ENCODE data around the gene CRACR2B.

Gene CRACR2B

DNA sequence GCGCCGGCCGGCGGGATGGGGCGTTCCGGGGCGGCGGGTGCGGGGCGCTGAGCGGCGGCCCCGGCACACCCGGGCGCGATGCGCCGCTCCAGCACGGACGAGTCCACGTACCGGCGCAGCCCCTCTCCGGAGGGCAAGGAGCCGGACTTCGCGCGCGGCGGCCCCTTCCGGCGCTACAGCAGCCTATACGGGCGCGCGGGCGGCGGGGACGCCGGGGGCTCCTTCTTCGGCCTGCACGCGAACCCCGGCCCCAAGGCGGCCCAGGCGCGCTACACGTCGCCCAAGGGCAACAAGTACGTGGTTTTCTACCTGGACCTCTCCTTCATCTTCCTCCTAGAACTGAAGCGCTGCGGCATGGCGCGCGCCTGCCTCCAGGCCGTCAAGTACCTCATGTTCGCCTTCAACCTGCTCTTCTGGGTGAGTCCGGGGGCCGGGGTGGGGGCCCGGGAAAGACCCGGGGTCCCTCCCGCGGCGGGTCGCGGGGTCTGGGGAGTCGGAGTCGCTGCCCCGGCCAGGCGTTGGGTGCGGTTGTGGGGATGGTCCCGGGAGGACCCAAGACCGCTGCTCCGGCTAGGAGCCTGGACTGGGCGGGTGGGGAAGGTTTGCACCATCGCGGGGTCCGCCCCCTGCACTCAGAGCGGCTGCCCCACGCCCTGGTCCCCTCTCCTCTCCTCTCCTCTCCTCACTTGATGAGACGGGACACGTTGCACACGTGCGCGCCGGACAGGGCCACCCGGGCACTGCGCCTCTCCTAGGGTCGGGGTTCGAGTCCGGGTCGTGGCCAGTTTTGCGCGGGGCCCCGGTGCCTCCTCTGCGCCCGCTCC, 22.4 kb downstream of the CRACR2B start:
- H3K4me1 ChIP-seq (ENCODE audit: control insufficient read depth in 1 of 2, insufficient read depth in 1 of 2, low read depth in 1 of 2, low read length in 1 of 2), result peaks cover 13 to 15% of the 10 kb centered on the region in 2 experiments
- no peaks in the 10 kb centered on the region for H3K36me3 ChIP-seq
- TF ChIP-seq CTCF (IDR thresholded peaks at IDR 0.05), result no peak
- H3K27me3 ChIP-seq, result peaks cover 68% of the 10 kb centered on the region
- no peak overlapping the region for H3K27ac ChIP-seq
- no peaks in the 10 kb centered on the region for H3K9me3 ChIP-seq
- H3K4me3 ChIP-seq (ENCODE audit: low read depth in 1 of 2, low read length in 1 of 2), result peak overlapping the region; percentile 41 to 59

GRCh38 chr11:850775-851763, 23.4 kb downstream of the CRACR2B start:
- H3K27me3 ChIP-seq, result peaks cover 59% of the 10 kb centered on the region
- no peaks in the 10 kb centered on the region for H3K9me3 ChIP-seq
- TF ChIP-seq CTCF (IDR thresholded peaks at IDR 0.05), result no peak
- H3K4me3 ChIP-seq (ENCODE audit: low read depth in 1 of 2, low read length in 1 of 2), result no peak overlapping the region
- peaks cover 13 to 15% of the 10 kb centered on the region in 2 experiments for H3K4me1 ChIP-seq (ENCODE audit: control insufficient read depth in 1 of 2, insufficient read depth in 1 of 2, low read depth in 1 of 2, low read length in 1 of 2)
- no peaks in the 10 kb centered on the region for H3K36me3 ChIP-seq
- H3K27ac ChIP-seq, result no peak overlapping the region

DNA sequence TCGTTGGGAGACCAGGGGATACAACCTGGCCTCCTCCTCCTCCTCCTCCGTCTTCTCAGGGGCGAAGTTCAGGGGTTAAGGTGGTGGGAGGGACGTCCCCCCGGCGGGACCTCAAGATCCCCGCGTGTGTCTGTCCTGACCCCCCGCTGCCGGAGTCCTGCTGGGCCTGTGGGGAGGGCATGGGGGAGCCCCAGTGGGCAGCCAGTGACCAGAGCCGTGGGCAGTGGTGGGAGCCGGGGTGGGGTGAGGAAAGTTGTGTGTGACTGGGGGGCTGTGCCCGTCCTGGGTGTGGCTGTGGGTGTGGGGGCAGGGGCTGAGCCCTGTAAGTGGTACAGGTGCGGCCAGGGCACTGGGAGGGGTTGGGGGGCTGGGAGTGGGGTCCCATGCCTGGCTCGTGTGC, 25.0 kb downstream of the CRACR2B start:
- TF ChIP-seq CTCF (IDR thresholded peaks at IDR 0.05), result no peak
- Histone ChIP-seq H3K36me3 (no peaks in the 10 kb centered on the region), H3K4me3 (ENCODE audit: low read depth in 1 of 2, low read length in 1 of 2) (no peak overlapping the region)

DNA sequence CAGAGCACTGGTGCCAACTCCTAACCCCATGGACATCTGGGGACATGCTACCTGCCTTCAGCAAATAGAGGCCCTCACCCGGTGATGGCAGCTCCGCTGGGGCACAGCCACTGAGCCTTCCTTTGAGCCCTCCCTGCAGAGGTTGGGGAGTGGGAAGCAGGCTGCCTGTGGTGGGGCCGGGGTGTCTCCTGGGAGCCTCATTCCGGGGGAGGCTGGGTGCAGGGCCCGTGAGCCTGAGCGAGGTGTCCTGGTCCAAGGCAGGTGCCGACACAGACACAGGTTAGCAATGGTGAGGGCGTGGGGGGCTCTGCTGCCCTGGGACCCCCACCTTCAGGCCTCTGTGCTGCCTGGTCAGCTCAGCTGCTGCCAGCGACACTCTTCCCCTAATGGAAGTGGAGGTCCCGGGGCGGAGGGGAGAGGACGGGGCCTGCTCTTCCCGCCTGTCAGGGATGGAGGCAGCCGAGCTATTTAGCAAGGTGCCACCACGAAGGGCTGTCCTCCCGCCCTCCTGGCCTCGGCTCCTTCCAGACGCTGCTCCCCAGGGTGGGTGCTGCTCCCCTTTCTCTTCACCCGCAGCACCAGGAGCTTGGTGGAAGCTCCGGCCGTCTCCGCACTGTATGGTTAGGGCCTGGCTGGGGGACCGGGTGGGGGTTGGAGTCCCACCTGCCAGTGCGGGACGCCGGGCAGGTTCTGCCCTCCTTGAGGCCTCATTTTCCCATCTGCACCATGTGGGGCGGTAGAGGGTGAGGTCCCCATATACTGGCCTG, 26.1 kb downstream of the CRACR2B start:
- Histone ChIP-seq H3K9me3 (no peaks in the 10 kb centered on the region), H3K36me3 (no peaks in the 10 kb centered on the region), H3K4me1 (ENCODE audit: control insufficient read depth in 1 of 2, insufficient read depth in 1 of 2, low read depth in 1 of 2, low read length in 1 of 2) (peaks cover 5 to 6% of the 10 kb centered on the region in 2 experiments), H3K27me3 (peaks cover 31% of the 10 kb centered on the region), H3K4me3 (ENCODE audit: low read depth in 1 of 2, low read length in 1 of 2) (no peak overlapping the region), H3K27ac (no peak overlapping the region)
- no peak for TF ChIP-seq CTCF (IDR thresholded peaks at IDR 0.05)

More for the DNA sequence above, 25.0 kb downstream of the CRACR2B start:
- Histone ChIP-seq H3K4me1 (ENCODE audit: control insufficient read depth in 1 of 2, insufficient read depth in 1 of 2, low read depth in 1 of 2, low read length in 1 of 2) (peaks cover 13 to 15% of the 10 kb centered on the region in 2 experiments), H3K9me3 (no peaks in the 10 kb centered on the region), H3K27me3 (peaks cover 42% of the 10 kb centered on the region), H3K27ac (no peak overlapping the region)

All from neutrophil (primary cell).